DMS153 (cell line): Measurements from ENCODE around the gene PCDHGB6.
"Not testable (repeated sequence)": the region's sequence is repeated elsewhere in the genome, so short reads cannot be mapped to it uniquely, and the experiment has no call there.

Experiments
- DNase-seq: peaks from one replicate; lab custom pipeline; 2025; lab: John Stamatoyannopoulos, UW

PCDHGB6 gene

GRCh38 chr5:141407790-141408505 lies at the start of gene PCDHGB6:
PCDHGB6 (plus strand) TSS chr5:141408021; CDS start chr5:141408203, 182 bp downstream.
- not testable (repeated sequence) for DNase-seq

GRCh38 chr5:141359790-141360426 lies 47.9 kb upstream of the PCDHGB6 start, which contains the start of gene PCDHGB2:
PCDHGB2 (plus strand) TSS chr5:141359994; CDS start chr5:141360136, 142 bp downstream.
- DNase-seq = no peak

- DNase-seq = no peak
Measured at GRCh38 chr5:141360685-141361084, 47.1 kb upstream of the PCDHGB6 start.

- DNase-seq = no peak
Measured at GRCh38 chr5:141362719-141363118, 45.1 kb upstream of the PCDHGB6 start.

GRCh38 chr5:141363952-141364660 lies 43.7 kb upstream of the PCDHGB6 start, which contains the start of gene PCDHGA5:
PCDHGA5 (plus strand) TSS chr5:141364162; CDS start chr5:141364331, 169 bp downstream.
- DNase-seq = no peak

GRCh38 chr5:141366016-141366896 lies 41.6 kb upstream of the PCDHGB6 start:
- no peak for DNase-seq

GRCh38 chr5:141369994-141370848 lies 37.6 kb upstream of the PCDHGB6 start, which contains the start of gene PCDHGB3:
PCDHGB3 (plus strand) TSS chr5:141370242; CDS start chr5:141370395, 153 bp downstream.
- no peak for DNase-seq

GRCh38 chr5:141371572-141372475 lies 36.0 kb upstream of the PCDHGB6 start:
- no peak for DNase-seq

- DNase-seq = no peak
Measured at GRCh38 chr5:141373673-141374317, 34.0 kb upstream of the PCDHGB6 start, which contains the start of gene PCDHGA6. PCDHGA6 (plus strand) TSS chr5:141373891; CDS start chr5:141374084, 193 bp downstream.

GRCh38 chr5:141374627-141375026 lies 33.2 kb upstream of the PCDHGB6 start:
- DNase-seq = no peak

- DNase-seq = not testable (repeated sequence)
Measured at GRCh38 chr5:141375444-141376155, 32.2 kb upstream of the PCDHGB6 start.

- DNase-seq = no peak
Measured at GRCh38 chr5:141382469-141383294, 25.1 kb upstream of the PCDHGB6 start, which contains the start of gene PCDHGA7. PCDHGA7 (plus strand) TSS chr5:141382742; CDS start chr5:141382900, 158 bp downstream.

GRCh38 chr5:141383345-141383744 lies 24.5 kb upstream of the PCDHGB6 start:
- no peak for DNase-seq

- no peak for DNase-seq
Measured at GRCh38 chr5:141384471-141385267, 23.2 kb upstream of the PCDHGB6 start.

- not testable (repeated sequence) for DNase-seq
Measured at GRCh38 chr5:141387557-141388311, 20.1 kb upstream of the PCDHGB6 start, which contains the start of gene PCDHGB4. PCDHGB4 (plus strand) TSS chr5:141387698; CDS start chr5:141387885, 187 bp downstream.
